Muscle layer of colon (tissue), 2 donors: ENCODE measurements around the gene PDE4C.

Source experiments
- H3K27ac ChIP-seq: one replicate; pipeline ENCODE4 v1.7.0; 2013; ENCODE audit warnings: low read depth, mild to moderate bottlenecking, low read length, moderate library complexity
- H3K27me3 ChIP-seq, 2 donors: one replicate each; pipeline ENCODE4 v1.7.0; 2013; ENCODE audit warnings: low read length in 2 of 2, mild to moderate bottlenecking in 2 of 2; ENCODE audit not compliant: insufficient read depth in 2 of 2, control insufficient read depth in 1 of 2
- H3K36me3 ChIP-seq: one replicate; pipeline ENCODE4 v1.7.0; 2013; ENCODE audit warnings: mild to moderate bottlenecking, low read length; ENCODE audit not compliant: insufficient read depth
- H3K4me1 ChIP-seq: one replicate; pipeline ENCODE4 v1.7.0; 2013; ENCODE audit warnings: mild to moderate bottlenecking, low read length; ENCODE audit not compliant: insufficient read depth
- H3K4me3 ChIP-seq, 2 donors: one replicate each; pipeline ENCODE4 v1.7.0; 2013; ENCODE audit warnings: low read length in 2 of 2, low read depth in 1 of 2, mild to moderate bottlenecking in 1 of 2, moderate library complexity in 1 of 2
- H3K9ac ChIP-seq: one replicate; pipeline ENCODE4 v1.7.0; 2013; ENCODE audit warnings: low read length
- H3K9me3 ChIP-seq: one replicate; pipeline ENCODE4 v1.7.0; 2013; ENCODE audit warnings: mild to moderate bottlenecking, low read length
- donor health status: abdominal sarcoma.
- donor health status: Adenocarcinoma of cecum.

Gene PDE4C

GRCh38 chr19:18191640-18192062, 34.6 kb downstream of the PDE4C start:
- Histone ChIP-seq H3K4me1 (peaks cover 23% of the 10 kb centered on the region), H3K27ac (no peak overlapping the region), H3K36me3 (peaks cover 7% of the 10 kb centered on the region), H3K4me3 (peak overlapping the region in 1 of 2 donors; percentile 88), H3K27me3 (no peaks in the 10 kb centered on the region), H3K9ac (peak overlapping the region; percentile 90), H3K9me3 (no peaks in the 10 kb centered on the region)

DNA sequence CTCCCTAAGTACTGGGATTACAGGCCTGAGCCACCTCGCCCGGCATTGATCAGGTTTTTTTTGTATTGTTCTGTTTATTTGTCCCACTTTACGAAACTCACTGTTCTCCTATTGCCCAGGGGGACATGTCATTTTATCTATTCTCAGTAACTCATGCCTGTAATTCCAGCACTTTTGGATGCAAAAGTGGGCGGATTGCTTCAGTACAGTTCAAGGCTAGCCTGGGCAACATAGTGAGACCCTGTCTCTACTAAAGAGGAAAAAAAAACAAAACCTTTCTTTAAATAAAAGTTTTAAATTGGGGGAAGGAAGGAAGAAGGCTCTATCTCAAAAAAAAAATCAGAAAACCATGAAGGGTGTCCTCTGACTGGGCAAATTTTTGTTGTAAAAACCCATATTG, 36.0 kb downstream of the PDE4C start:
- no peak overlapping the region for H3K4me3 ChIP-seq
- H3K4me1 ChIP-seq: peaks cover 23% of the 10 kb centered on the region
- no peak overlapping the region for H3K27ac ChIP-seq
- no peaks in the 10 kb centered on the region for H3K36me3 ChIP-seq
- no peaks in the 10 kb centered on the region for H3K27me3 ChIP-seq
- no peaks in the 10 kb centered on the region for H3K9me3 ChIP-seq
- no peak overlapping the region for H3K9ac ChIP-seq

DNA sequence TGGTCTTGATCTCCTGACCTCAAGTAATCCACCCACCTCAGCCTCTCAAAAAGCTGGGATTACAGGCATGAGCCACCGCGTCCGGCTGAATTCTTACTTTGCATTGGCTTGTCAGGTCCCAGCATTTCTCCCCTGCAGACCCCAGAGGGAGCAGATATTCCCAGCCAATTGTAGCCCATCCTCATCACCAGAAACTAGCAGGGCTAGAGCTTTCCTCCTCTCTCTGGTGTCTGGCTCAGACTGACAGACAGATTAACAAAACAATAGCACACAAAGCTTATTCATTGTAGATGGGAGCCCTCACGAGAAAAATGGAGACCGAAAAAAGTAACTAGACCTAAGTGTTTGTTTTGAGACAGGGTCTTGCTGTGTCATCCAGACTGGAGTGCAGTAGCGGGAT, 40.7 kb downstream of the PDE4C start:
- H3K27me3 ChIP-seq: no peaks in the 10 kb centered on the region
- H3K4me1 ChIP-seq: no peaks in the 10 kb centered on the region
- no peak overlapping the region for H3K9ac ChIP-seq
- H3K4me3 ChIP-seq: no peak overlapping the region
- H3K36me3 ChIP-seq: no peaks in the 10 kb centered on the region
- H3K9me3 ChIP-seq: no peaks in the 10 kb centered on the region
- no peak overlapping the region for H3K27ac ChIP-seq

- Histone ChIP-seq H3K27ac (no peak overlapping the region), H3K9ac (no peak overlapping the region), H3K4me3 (no peak overlapping the region), H3K4me1 (no peaks in the 10 kb centered on the region), H3K9me3 (no peaks in the 10 kb centered on the region), H3K36me3 (no peaks in the 10 kb centered on the region), H3K27me3 (no peaks in the 10 kb centered on the region)
These were observed 42.7 kb downstream of the PDE4C start for GRCh38 chr19:18183529-18183928.

GRCh38 chr19:18179957-18180356, 46.3 kb downstream of the PDE4C start:
- no peaks in the 10 kb centered on the region for H3K36me3 ChIP-seq
- H3K4me3 ChIP-seq: no peak overlapping the region
- no peak overlapping the region for H3K27ac ChIP-seq
- H3K27me3 ChIP-seq: no peaks in the 10 kb centered on the region
- no peaks in the 10 kb centered on the region for H3K4me1 ChIP-seq
- H3K9ac ChIP-seq: no peak overlapping the region
- H3K9me3 ChIP-seq: no peaks in the 10 kb centered on the region

DNA sequence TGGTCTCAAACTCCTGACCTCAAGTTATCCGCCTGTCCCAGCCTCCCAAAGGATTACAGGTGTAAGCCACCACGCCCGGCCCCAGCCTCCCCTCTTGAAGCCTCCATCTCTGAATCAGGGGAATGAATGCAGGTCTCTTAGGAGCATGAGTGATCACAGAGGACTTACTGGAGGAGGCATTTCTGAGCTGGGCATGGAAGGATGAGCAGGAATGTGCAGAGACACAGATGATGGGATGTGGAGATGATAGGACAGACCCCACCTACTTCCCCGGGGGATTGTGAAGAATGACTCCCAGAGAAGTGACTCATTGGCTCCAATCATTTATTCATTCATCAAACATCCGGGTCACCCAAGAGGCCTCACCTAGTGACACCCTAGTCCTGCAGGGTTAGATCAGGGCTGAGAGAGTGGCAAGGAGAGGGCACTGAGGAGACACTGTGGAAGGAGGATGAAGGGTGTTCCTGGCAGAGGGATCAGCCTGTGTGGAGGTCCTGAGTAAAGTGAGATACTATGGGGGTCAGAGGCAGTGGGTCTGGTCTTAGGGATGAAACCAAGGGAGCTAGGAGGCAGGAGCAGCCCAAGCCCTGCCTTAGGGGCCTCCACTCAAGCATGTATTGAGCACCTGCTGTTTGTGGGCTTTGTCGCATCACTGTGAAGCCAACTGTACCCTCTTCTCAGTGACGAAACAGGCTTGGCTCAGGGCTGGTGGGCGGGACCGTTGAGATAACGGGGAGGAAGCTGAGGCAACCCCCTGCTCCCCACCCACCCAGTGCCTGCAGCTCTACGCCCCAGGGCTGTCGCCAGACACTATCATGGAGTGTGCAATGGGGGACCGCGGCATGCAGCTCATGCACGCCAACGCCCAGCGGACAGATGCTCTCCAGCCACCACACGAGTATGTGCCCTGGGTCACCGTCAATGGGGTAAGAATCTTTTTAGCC, 49.6 kb downstream of the PDE4C start:
- Histone ChIP-seq H3K4me1 (peaks cover 9% of the 10 kb centered on the region), H3K27me3 (no peaks in the 10 kb centered on the region), H3K9ac (no peak overlapping the region), H3K9me3 (no peaks in the 10 kb centered on the region), H3K4me3 (no peak overlapping the region), H3K36me3 (no peaks in the 10 kb centered on the region), H3K27ac (no peak overlapping the region)

DNA sequence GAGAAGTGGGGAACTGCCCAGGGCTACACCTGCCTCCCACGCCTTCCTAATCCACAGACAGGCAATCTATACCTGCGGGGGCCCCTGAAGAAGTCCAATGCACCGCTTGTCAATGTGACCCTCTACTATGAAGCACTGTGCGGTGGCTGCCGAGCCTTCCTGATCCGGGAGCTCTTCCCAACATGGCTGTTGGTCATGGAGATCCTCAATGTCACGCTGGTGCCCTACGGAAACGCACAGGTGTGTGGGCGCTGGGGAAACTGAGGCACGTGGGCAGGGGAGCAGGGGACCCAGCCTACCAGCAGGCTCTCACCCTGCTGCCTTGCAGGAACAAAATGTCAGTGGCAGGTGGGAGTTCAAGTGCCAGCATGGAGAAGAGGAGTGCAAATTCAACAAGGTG, 51.3 kb downstream of the PDE4C start:
- Histone ChIP-seq H3K9ac (no peak overlapping the region), H3K36me3 (no peaks in the 10 kb centered on the region), H3K27ac (no peak overlapping the region), H3K27me3 (no peaks in the 10 kb centered on the region), H3K4me3 (no peak overlapping the region), H3K4me1 (peaks cover 9% of the 10 kb centered on the region), H3K9me3 (no peaks in the 10 kb centered on the region)
